Astrocyte (in vitro differentiated cells and primary cell): ENCODE data around the gene KIF18B. TPM values are rescaled to one million over a fixed set of nuclear protein-coding genes. Genes with fewer than 3 reads are reported as not detected.

ENCODE experiments used
- DNase-seq: peaks from one replicate; pipeline ENCODE4 v3.0.0-alpha.2; 2010; ENCODE audit warnings: low read depth
- FAIRE-seq: peaks from 2 replicates; lab custom pipeline; 2011; peaks lifted over from hg19 to GRCh38; lab: Jason Lieb, UNC
- H2AFZ ChIP-seq: 2 replicates; pipeline ENCODE4 v1.6.0; 2012; ENCODE audit warnings: low read depth, low read length, inconsistent platforms
- H3K27ac ChIP-seq: 2 replicates; pipeline ENCODE4 v1.5.1; 2011; ENCODE audit warnings: low read depth, low read length, inconsistent platforms
- H3K27me3 ChIP-seq: 2 replicates; pipeline ENCODE4 v1.6.0; 2011; ENCODE audit warnings: low read length, inconsistent platforms; ENCODE audit not compliant: insufficient read depth
- H3K36me3 ChIP-seq: 2 replicates; pipeline ENCODE4 v1.5.1; 2011; ENCODE audit warnings: low read length, inconsistent platforms; ENCODE audit not compliant: insufficient read depth
- H3K4me1 ChIP-seq: 2 replicates; pipeline ENCODE4 v1.5.1; 2011; ENCODE audit warnings: low read length, inconsistent platforms; ENCODE audit not compliant: insufficient read depth
- H3K4me2 ChIP-seq: 2 replicates; pipeline ENCODE4 v1.6.0; 2012; ENCODE audit warnings: low read length, inconsistent platforms
- H3K4me3 ChIP-seq: 2 replicates; pipeline ENCODE4 v1.5.1; 2011; ENCODE audit warnings: low read depth, mild to moderate bottlenecking, low read length, inconsistent platforms; ENCODE audit not compliant: insufficient read depth
- H3K79me2 ChIP-seq: 2 replicates; pipeline ENCODE4 v1.6.0; 2012; ENCODE audit warnings: mild to moderate bottlenecking, low read length, inconsistent platforms; ENCODE audit not compliant: insufficient read depth
- H3K9ac ChIP-seq: 2 replicates; pipeline ENCODE4 v1.6.0; 2012; ENCODE audit warnings: mild to moderate bottlenecking, low read length, inconsistent platforms
- H3K9me3 ChIP-seq: 2 replicates; pipeline ENCODE4 v1.5.1; 2012; ENCODE audit warnings: low read depth, mild to moderate bottlenecking, low read length, inconsistent platforms; ENCODE audit not compliant: insufficient read depth
- H4K20me1 ChIP-seq: 2 replicates; pipeline ENCODE4 v1.6.0; 2012; ENCODE audit warnings: low read length, inconsistent platforms; ENCODE audit not compliant: insufficient read depth
- H3K27ac Mint-ChIP-seq: one replicate; pipeline ENCODE4 v1.8.0; 2021; ENCODE audit warnings: mild to moderate bottlenecking, mixed read lengths; ENCODE audit not compliant: unreplicated experiment
- H3K27me3 Mint-ChIP-seq: one replicate; pipeline ENCODE4 v1.8.0; 2021; ENCODE audit warnings: low read depth, mixed read lengths; ENCODE audit not compliant: unreplicated experiment
- H3K36me3 Mint-ChIP-seq: one replicate; pipeline ENCODE4 v1.8.0; 2021; ENCODE audit warnings: low read depth, mixed read lengths; ENCODE audit not compliant: unreplicated experiment
- H3K4me1 Mint-ChIP-seq: one replicate; pipeline ENCODE4 v1.8.0; 2021; ENCODE audit warnings: low read depth, mixed read lengths; ENCODE audit not compliant: unreplicated experiment
- H3K4me3 Mint-ChIP-seq: one replicate; pipeline ENCODE4 v1.8.0; 2021; ENCODE audit warnings: mild to moderate bottlenecking, moderate library complexity, mixed read lengths; ENCODE audit not compliant: unreplicated experiment
- H3K9me3 Mint-ChIP-seq: one replicate; pipeline ENCODE4 v1.8.0; 2021; ENCODE audit warnings: mild to moderate bottlenecking, mixed read lengths; ENCODE audit not compliant: unreplicated experiment
- CTCF ChIP-seq: IDR thresholded peaks from 2 replicates; pipeline ENCODE4 v1.5.1; 2011; ENCODE audit warnings: low read depth, mild to moderate bottlenecking, inconsistent platforms, low read length, moderate library complexity; ENCODE audit not compliant: insufficient read depth
- EZH2 ChIP-seq: IDR thresholded peaks from 2 replicates; pipeline ENCODE4 v1.6.1; 2012; ENCODE audit warnings: mild to moderate bottlenecking, low read length, inconsistent platforms; ENCODE audit not compliant: insufficient read depth
- total RNA-seq: library from RNA; stranded (reverse); gene quantifications from 2 replicates; pipeline ENCODE4 v1.2.1, GENCODE V29; 2021

The KIF18B gene
- total RNA-seq, 1 donor from 2014 or later: 1.8 TPM

GRCh38 chr17:44916781-44917241, 30.8 kb downstream of the KIF18B start:
- H3K27ac Mint-ChIP-seq: no peak overlapping the region
- Histone ChIP-seq H4K20me1 (no peaks in the 10 kb centered on the region), H3K79me2 (no peaks in the 10 kb centered on the region), H3K36me3 (no peaks in the 10 kb centered on the region), H3K9me3 (no peaks in the 10 kb centered on the region), H3K27ac (no peak overlapping the region), H3K4me2 (no peak overlapping the region), H2AFZ (no peak overlapping the region), H3K9ac (no peak overlapping the region), H3K4me1 (peaks cover 11% of the 10 kb centered on the region), H3K4me3 (no peak overlapping the region), H3K27me3 (peaks cover 20% of the 10 kb centered on the region)
- H3K27me3 Mint-ChIP-seq: peaks cover 40% of the 10 kb centered on the region
- no peaks in the 10 kb centered on the region for H3K36me3 Mint-ChIP-seq
- H3K4me3 Mint-ChIP-seq: no peak overlapping the region
- DNase-seq: peak; percentile 25
- H3K9me3 Mint-ChIP-seq: no peaks in the 10 kb centered on the region
- TF ChIP-seq CTCF (no peak), EZH2 (no peak)
- FAIRE-seq: no peak
- H3K4me1 Mint-ChIP-seq: no peaks in the 10 kb centered on the region

- Histone ChIP-seq H3K4me1 (peaks cover 11% of the 10 kb centered on the region), H3K9ac (no peak overlapping the region), H3K9me3 (no peaks in the 10 kb centered on the region), H3K4me2 (no peak overlapping the region), H3K27me3 (peaks cover 15% of the 10 kb centered on the region), H3K36me3 (no peaks in the 10 kb centered on the region), H3K4me3 (no peak overlapping the region), H2AFZ (no peak overlapping the region), H3K79me2 (no peaks in the 10 kb centered on the region), H3K27ac (no peak overlapping the region), H4K20me1 (no peaks in the 10 kb centered on the region)
- DNase-seq (peak; percentile 17), FAIRE-seq (no peak)
- Mint-ChIP-seq H3K4me1 (no peaks in the 10 kb centered on the region), H3K27ac (no peak overlapping the region), H3K36me3 (no peaks in the 10 kb centered on the region), H3K4me3 (no peak overlapping the region), H3K27me3 (peaks cover 40% of the 10 kb centered on the region), H3K9me3 (no peaks in the 10 kb centered on the region)
- no peak for TF ChIP-seq EZH2
- no peak for TF ChIP-seq CTCF
Measured at GRCh38 chr17:44915862-44916780, 31.5 kb downstream of the KIF18B start.

GRCh38 chr17:44915321-44915726, 32.2 kb downstream of the KIF18B start, which contains the start of gene GFAP:
GFAP (minus strand) TSS chr17:44915500; CDS start chr17:44915486, 14 bp downstream.
- H3K79me2 ChIP-seq: no peaks in the 10 kb centered on the region
- peaks cover 11% of the 10 kb centered on the region for H3K27me3 ChIP-seq
- H3K9me3 ChIP-seq: no peaks in the 10 kb centered on the region
- Mint-ChIP-seq H3K9me3 (no peaks in the 10 kb centered on the region), H3K27ac (no peak within 1 kb of the TSS), H3K27me3 (peaks cover 39% of the 10 kb centered on the region), H3K36me3 (no peaks in the 10 kb centered on the region), H3K4me1 (no peaks in the 10 kb centered on the region), H3K4me3 (no peak within 1 kb of the TSS)
- no peak within 1 kb of the TSS for H3K9ac ChIP-seq
- FAIRE-seq (no peak), DNase-seq (no peak)
- peaks cover 13% of the 10 kb centered on the region for H3K4me1 ChIP-seq
- H3K36me3 ChIP-seq: no peaks in the 10 kb centered on the region
- no peaks in the 10 kb centered on the region for H4K20me1 ChIP-seq
- H3K27ac ChIP-seq: no peak within 1 kb of the TSS
- no peak within 1 kb of the TSS for H3K4me3 ChIP-seq
- TF ChIP-seq EZH2: no peak
- no peak for TF ChIP-seq CTCF
- no peak within 1 kb of the TSS for H3K4me2 ChIP-seq
- H2AFZ ChIP-seq: no peak within 1 kb of the TSS
